AG08396 (cell line): ENCODE measurements around the gene EPB41L2.

ENCODE experiments used
- DNase-seq: peaks from one replicate; pipeline ENCODE4 v3.0.0; 2012; ENCODE audit warnings: low spot score, mixed read lengths

EPB41L2 gene

GRCh38 chr6:131061751-131062119 is 1.3 kb downstream of the EPB41L2 start:
- DNase-seq, result peak; percentile 10

- DNase-seq, result no peak
Measured at GRCh38 chr6:131061041-131061750, 1.8 kb downstream of the EPB41L2 start.

GRCh38 chr6:131060311-131060710 is 2.7 kb downstream of the EPB41L2 start:
- peak; percentile 10 for DNase-seq

GRCh38 chr6:131059486-131059885 is 3.6 kb downstream of the EPB41L2 start:
- DNase-seq, result peak; percentile 28

GRCh38 chr6:131058236-131058635 is 4.8 kb downstream of the EPB41L2 start:
- no peak for DNase-seq

GRCh38 chr6:131054392-131055250 is 8.4 kb downstream of the EPB41L2 start:
- DNase-seq, result no peak

GRCh38 chr6:131053546-131054240 is 9.4 kb downstream of the EPB41L2 start:
- DNase-seq, result no peak

GRCh38 chr6:131052181-131052580 is 10.9 kb downstream of the EPB41L2 start:
- no peak for DNase-seq

GRCh38 chr6:131051341-131051740 is 11.7 kb downstream of the EPB41L2 start:
- DNase-seq, result no peak

- no peak for DNase-seq
Measured at GRCh38 chr6:131049608-131050007, 13.4 kb downstream of the EPB41L2 start.

- no peak for DNase-seq
Measured at GRCh38 chr6:131048933-131049515, 14.0 kb downstream of the EPB41L2 start.

- no peak for DNase-seq
Measured at GRCh38 chr6:131048459-131048858, 14.6 kb downstream of the EPB41L2 start.

GRCh38 chr6:131045139-131045538 is 17.9 kb downstream of the EPB41L2 start:
- DNase-seq, result no peak

GRCh38 chr6:131043902-131044447 is 19.1 kb downstream of the EPB41L2 start:
- no peak for DNase-seq

GRCh38 chr6:131042664-131043063 is 20.4 kb downstream of the EPB41L2 start:
- DNase-seq, result no peak

- no peak for DNase-seq
Measured at GRCh38 chr6:131041814-131042213, 21.2 kb downstream of the EPB41L2 start.

GRCh38 chr6:131040866-131041265 is 22.2 kb downstream of the EPB41L2 start:
- DNase-seq, result no peak

- DNase-seq, result no peak
Measured at GRCh38 chr6:131039345-131039680, 23.7 kb downstream of the EPB41L2 start.

GRCh38 chr6:131038597-131039344 is 24.3 kb downstream of the EPB41L2 start:
- peak; percentile 7 for DNase-seq

- DNase-seq, result no peak
Measured at GRCh38 chr6:131037194-131037897, 25.7 kb downstream of the EPB41L2 start.

GRCh38 chr6:131036601-131037000 is 26.4 kb downstream of the EPB41L2 start:
- DNase-seq, result no peak
